H1 (cell line): ENCODE data around the gene UMAD1. TPM values are rescaled to one million over a fixed set of nuclear protein-coding genes. Genes with fewer than 3 reads are reported as not detected.

Experiments used
- CTCF ChIA-PET: fragments of 300-600 bp; sonication (Branson Sonifier 250); formaldehyde crosslinking; loops from one replicate; lab custom pipeline; 2021; ENCODE audit not compliant: partially characterized antibody; lab: Charles Lee
- POLR2A ChIA-PET: fragments of 300-600 bp; sonication (Branson Sonifier 250); formaldehyde crosslinking; loops from one replicate; lab custom pipeline; 2021; ENCODE audit warnings: inconsistent platforms; ENCODE audit not compliant: partially characterized antibody; lab: Charles Lee
- DNase-seq, 2 experiments: peaks; one replicate each; pipeline versions ENCODE4 v3.0.0 to v3.0.0-alpha.2; 2010 to 2022; ENCODE audit warnings: low spot score in 2 of 2, low read depth in 1 of 2, mixed read lengths in 1 of 2
- FAIRE-seq: peaks from 2 replicates; lab custom pipeline; 2011; peaks lifted over from hg19 to GRCh38; lab: Jason Lieb, UNC
- H2AFZ ChIP-seq: 2 replicates; pipeline ENCODE4 v1.8.1; 2012; ENCODE audit warnings: low read length, inconsistent platforms
- H2AK5ac ChIP-seq: 2 replicates; pipeline ENCODE4 v1.6.1; 2013; ENCODE audit warnings: low read depth, low read length
- H2BK120ac ChIP-seq: replicated peaks from 2 replicates; pipeline ENCODE3; 2013; ENCODE audit warnings: low read depth, low read length, inconsistent platforms
- H2BK12ac ChIP-seq: 2 replicates; pipeline ENCODE4 v1.6.1; 2013; ENCODE audit warnings: low read depth, low read length
- H2BK15ac ChIP-seq: 2 replicates; pipeline ENCODE4 v1.6.1; 2013; ENCODE audit warnings: low read length
- H2BK20ac ChIP-seq: 2 replicates; pipeline ENCODE4 v1.6.1; 2013; ENCODE audit warnings: low read length
- H2BK5ac ChIP-seq: 2 replicates; pipeline ENCODE4 v1.6.1; 2013; ENCODE audit warnings: low read depth, low read length
- H3K14ac ChIP-seq: 2 replicates; pipeline ENCODE4 v1.6.1; 2013; ENCODE audit warnings: inconsistent platforms; ENCODE audit not compliant: insufficient read length
- H3K18ac ChIP-seq: 2 replicates; pipeline ENCODE4 v1.6.1; 2013; ENCODE audit warnings: low read length; ENCODE audit errors: extremely low read depth
- H3K23ac ChIP-seq: 2 replicates; pipeline ENCODE4 v1.6.1; 2013; ENCODE audit warnings: inconsistent platforms; ENCODE audit not compliant: insufficient read length
- H3K23me2 ChIP-seq: 2 replicates; pipeline ENCODE4 v1.6.1; 2013; ENCODE audit warnings: low read depth, low read length
- H3K27ac ChIP-seq: 2 replicates; pipeline ENCODE4 v1.6.1; 2011; ENCODE audit warnings: low read depth, low read length, inconsistent platforms
- H3K27me3 ChIP-seq, 4 experiments: replicated peaks in 1 of 4; 1 replicate in 1 of 4; 2 replicates in 3 of 4; pipeline versions ENCODE4 v1.6.1 to v1.8.1; 2011 to 2013; ENCODE audit warnings: low read length in 3 of 4, mild to moderate bottlenecking in 3 of 4, inconsistent platforms in 2 of 4, mixed read lengths in 2 of 4, moderate library complexity in 1 of 4; ENCODE audit not compliant: control insufficient read depth in 3 of 4, insufficient read depth in 3 of 4; ENCODE audit errors: extremely low read depth in 1 of 4
- H3K36me3 ChIP-seq, 4 experiments: 2 replicates each; pipeline versions ENCODE4 v1.6.1 to v1.8.1; 2011 to 2013; ENCODE audit warnings: mild to moderate bottlenecking in 4 of 4, low read length in 3 of 4, moderate library complexity in 2 of 4, control low read depth in 1 of 4, inconsistent platforms in 1 of 4; ENCODE audit not compliant: insufficient read depth in 4 of 4, control insufficient read depth in 2 of 4
- H3K4ac ChIP-seq: replicated peaks from 2 replicates; pipeline ENCODE3; 2013; ENCODE audit warnings: low read length, low read depth, mixed read lengths, inconsistent platforms; ENCODE audit not compliant: insufficient read length
- H3K4me1 ChIP-seq, 4 experiments: replicated peaks in 1 of 4; 1 replicate in 1 of 4; 2 replicates in 3 of 4; pipeline versions ENCODE4 v1.6.1 to v1.8.1; 2011 to 2013; ENCODE audit warnings: low read length in 3 of 4, inconsistent platforms in 2 of 4, mixed read lengths in 1 of 4; ENCODE audit not compliant: insufficient read depth in 4 of 4, control insufficient read depth in 3 of 4
- H3K4me2 ChIP-seq, 2 experiments: 2 replicates each; pipeline versions ENCODE4 v1.6.1 to v1.8.1; 2011 to 2013; ENCODE audit warnings: low read depth in 2 of 2, low read length in 2 of 2, control low read depth in 1 of 2, inconsistent platforms in 1 of 2, mild to moderate bottlenecking in 1 of 2; ENCODE audit not compliant: insufficient read depth in 1 of 2
- H3K4me3 ChIP-seq, 4 experiments: fragments of 200-600, 300-600 bp in 1 of 4; sonication (generic), shearing (Covaris generic), sonication (Bioruptor Twin) in 1 of 4; 2 replicates each; pipeline versions ENCODE4 v1.5.1 to v1.8.1; 2011 to 2016; ENCODE audit warnings: low read length in 4 of 4, low read depth in 3 of 4, control low read depth in 2 of 4, inconsistent platforms in 2 of 4, mild to moderate bottlenecking in 2 of 4, mixed read lengths in 1 of 4, moderate library complexity in 1 of 4; ENCODE audit not compliant: insufficient read depth in 2 of 4; ENCODE audit errors: extremely low read depth in 1 of 4
- H3K56ac ChIP-seq: replicated peaks from 2 replicates; pipeline ENCODE3; 2013; ENCODE audit warnings: low read depth, mild to moderate bottlenecking, mixed read lengths, low read length, inconsistent platforms; ENCODE audit not compliant: insufficient read length
- H3K79me1 ChIP-seq: 2 replicates; pipeline ENCODE4 v1.6.1; 2013; ENCODE audit warnings: low read depth, low read length, control low read depth
- H3K79me2 ChIP-seq, 2 experiments: 2 replicates each; pipeline versions ENCODE4 v1.6.1 to v1.8.1; 2012 to 2013; ENCODE audit warnings: low read length in 2 of 2, mild to moderate bottlenecking in 2 of 2, inconsistent platforms in 1 of 2; ENCODE audit not compliant: insufficient read depth in 2 of 2, control insufficient read depth in 1 of 2
- H3K9ac ChIP-seq, 4 experiments: replicated peaks in 1 of 4; 1 replicate in 1 of 4; 2 replicates in 3 of 4; pipeline versions ENCODE4 v1.6.1 to v1.8.1; 2011 to 2013; ENCODE audit warnings: low read depth in 3 of 4, low read length in 3 of 4, control low read depth in 2 of 4, mild to moderate bottlenecking in 2 of 4, moderate library complexity in 2 of 4, inconsistent platforms in 1 of 4; ENCODE audit errors: extremely low read depth in 1 of 4
- H3K9me3 ChIP-seq, 2 experiments: 2 replicates each; pipeline versions ENCODE4 v1.6.1 to v1.8.1; 2012 to 2013; ENCODE audit warnings: mild to moderate bottlenecking in 2 of 2, moderate library complexity in 2 of 2, control low read depth in 1 of 2, inconsistent platforms in 1 of 2, low read depth in 1 of 2, low read length in 1 of 2, mixed read lengths in 1 of 2; ENCODE audit not compliant: insufficient read depth in 2 of 2
- H4K20me1 ChIP-seq, 2 experiments: replicated peaks in 1 of 2; 2 replicates each; pipeline versions ENCODE3 to v1.8.1; 2011 to 2013; ENCODE audit warnings: inconsistent platforms in 2 of 2, low read length in 2 of 2, mild to moderate bottlenecking in 1 of 2; ENCODE audit not compliant: insufficient read depth in 2 of 2, control insufficient read depth in 1 of 2
- H4K5ac ChIP-seq: 2 replicates; pipeline ENCODE4 v1.6.1; 2013; ENCODE audit warnings: low read length, low read depth, mixed read lengths, inconsistent platforms; ENCODE audit not compliant: insufficient read length
- H4K8ac ChIP-seq: 2 replicates; pipeline ENCODE4 v1.8.0; 2013; ENCODE audit warnings: mild to moderate bottlenecking, moderate library complexity, low read length, inconsistent platforms; ENCODE audit not compliant: insufficient read depth; ENCODE audit errors: extremely low read depth
- H4K91ac ChIP-seq: replicated peaks from 2 replicates; pipeline ENCODE3; 2013; ENCODE audit warnings: low read length, mixed read lengths, inconsistent platforms; ENCODE audit not compliant: insufficient read length
- BRCA1 ChIP-seq: IDR thresholded peaks from 2 replicates; pipeline ENCODE4 v1.6.1; 2012; ENCODE audit warnings: low read depth, low read length, improper control_type of control experiment
- CREB1 ChIP-seq: IDR thresholded peaks from 2 replicates; pipeline ENCODE4 v1.6.1; 2012; ENCODE audit warnings: inconsistent platforms
- WGBS, 2 experiments: shearing (Covaris generic) in 1 of 2; methylation state at CpG; one replicate each; pipeline versions ENCODE4 v1.1.6 to v1.1.7; 2013 to 2015; ENCODE audit warnings: low lambda C conversion rate in 2 of 2, mixed read lengths in 2 of 2, inconsistent platforms in 1 of 2, low coverage in 1 of 2, missing lambda C conversion rate in 1 of 2; ENCODE audit not compliant: insufficient replicate concordance in 2 of 2, insufficient coverage in 1 of 2, insufficient read length in 1 of 2; ENCODE audit errors: extremely low coverage in 1 of 2, missing lambda C conversion rate in 1 of 2; 5-methylcytosine and 5-hydroxymethylcytosine counted together
- polyA plus RNA-seq, 7 experiments: library from polyadenylated mRNA; depleted of rRNA in 3 of 7; stranded (reverse) in 5 of 7; unstranded in 2 of 7; fragments of >200 nt in 5 of 7; fragments of 200-250 nt in 2 of 7; gene quantifications; 1 replicate in 5 of 7; 2 replicates in 1 of 7; 4 replicates in 1 of 7; pipeline versions ENCODE4 v1.2.1 to v1.2.3, GENCODE V29; 2011 to 2013; ENCODE audit warnings: missing spikeins in 2 of 7, mixed read lengths in 2 of 7
- total RNA-seq: library from RNA; stranded (reverse); fragmentation: NEBNext Ultra II Directional; extraction: Animal tissue kit (Norgen Biotek cat#: 25700); gene quantifications from 2 replicates; pipeline ENCODE4 v1.2.1, GENCODE V29; 2021

Gene UMAD1
- total and polyA plus RNA-seq, 2 of the 8 experiments (the other 6 are each of a cell fraction or from before 2014, with no cell fraction given), result 10.4 to 12.3 TPM

- H2BK120ac ChIP-seq, result no peak overlapping the region
- H3K27me3 ChIP-seq, result no peaks in the 10 kb centered on the region
- no peak overlapping the region for H2BK12ac ChIP-seq
- H3K18ac ChIP-seq, result no peak overlapping the region
- no peak overlapping the region for H3K4me2 ChIP-seq
- DNase-seq (no peak), FAIRE-seq (peak; percentile 28)
- no peak overlapping the region for H3K27ac ChIP-seq
- H3K23me2 ChIP-seq, result no peaks in the 10 kb centered on the region
- 74% methylated on average over 6 of the region's 6 CpGs; no CpG with 5 or more reads in 1 of the 2 experiments for WGBS, 2 experiments
- H3K79me1 ChIP-seq, result no peaks in the 10 kb centered on the region
- no peak overlapping the region for H4K5ac ChIP-seq
- H2BK15ac ChIP-seq, result no peak overlapping the region
- H2AK5ac ChIP-seq, result no peak overlapping the region
- H3K14ac ChIP-seq, result no peak overlapping the region
- H3K9ac ChIP-seq, result no peak overlapping the region
- no peak overlapping the region for H3K4me3 ChIP-seq
- H3K56ac ChIP-seq, result no peak overlapping the region
- no peak overlapping the region for H2BK5ac ChIP-seq
- CTCF ChIA-PET, result no interaction called here
- no peaks in the 10 kb centered on the region for H3K9me3 ChIP-seq
- H4K8ac ChIP-seq, result no peak overlapping the region
- POLR2A ChIA-PET, result interaction anchor here (0.8 kb wide), 1 partner anchor 294 kb away, joined by 3 read pairs; no protein-coding TSS in a partner anchor
- no peaks in the 10 kb centered on the region for H4K20me1 ChIP-seq
- no peaks in the 10 kb centered on the region for H3K36me3 ChIP-seq
- H3K4ac ChIP-seq, result no peak overlapping the region
- no peak overlapping the region for H2BK20ac ChIP-seq
- no peak overlapping the region for H3K23ac ChIP-seq
- no peaks in the 10 kb centered on the region for H3K79me2 ChIP-seq
- H4K91ac ChIP-seq, result no peak overlapping the region
- peaks cover 0 to 8% (median 4%) of the 10 kb centered on the region in 4 experiments; a peak in 3 of 7 replicates for H3K4me1 ChIP-seq
- H2AFZ ChIP-seq, result no peak overlapping the region
- TF ChIP-seq CREB1 (no peak), BRCA1 (no peak)
- TF ChIP-seq, all 59 proteins: peak for 0
Measured at GRCh38 chr7:7819442-7820247, 179.1 kb downstream of the UMAD1 start.
